H9 (cell line): ENCODE data around the gene DAPK2. TPM values are rescaled to one million over a fixed set of nuclear protein-coding genes. Genes with fewer than 3 reads are reported as not detected.

Source experiments
- DNase-seq: peaks from one replicate; pipeline ENCODE4 v3.0.0-alpha.2; 2017
- H2AFZ ChIP-seq: one replicate; pipeline ENCODE4 v1.6.1; 2013; ENCODE audit warnings: mild to moderate bottlenecking, low read length, control low read depth, moderate library complexity
- H2AK5ac ChIP-seq: 2 replicates; pipeline ENCODE4 v1.6.1; 2013; ENCODE audit warnings: low read length, control low read depth, mixed read lengths; ENCODE audit not compliant: insufficient read length
- H2BK120ac ChIP-seq: one replicate; pipeline ENCODE4 v1.6.1; 2013; ENCODE audit warnings: low read depth, mild to moderate bottlenecking, low read length, control low read depth, inconsistent platforms; ENCODE audit not compliant: poor library complexity, severe bottlenecking
- H2BK12ac ChIP-seq: 2 replicates; pipeline ENCODE4 v1.6.1; 2013; ENCODE audit warnings: low read length, control low read depth, mixed read lengths, low read depth; ENCODE audit not compliant: insufficient read length
- H2BK15ac ChIP-seq: 2 replicates; pipeline ENCODE4 v1.6.1; 2013; ENCODE audit warnings: low read depth, low read length, control low read depth
- H2BK20ac ChIP-seq: one replicate; pipeline ENCODE4 v1.6.1; 2013; ENCODE audit warnings: low read depth, mild to moderate bottlenecking, low read length, control low read depth, inconsistent platforms; ENCODE audit not compliant: poor library complexity, severe bottlenecking
- H2BK5ac ChIP-seq: 2 replicates; pipeline ENCODE4 v1.6.1; 2013; ENCODE audit warnings: low read length, control low read depth, mixed read lengths; ENCODE audit not compliant: insufficient read length
- H3K14ac ChIP-seq: 2 replicates; pipeline ENCODE4 v1.6.1; 2013; ENCODE audit warnings: low read length, control low read depth; ENCODE audit not compliant: insufficient read depth
- H3K18ac ChIP-seq: 2 replicates; pipeline ENCODE4 v1.6.1; 2013; ENCODE audit warnings: low read depth, mild to moderate bottlenecking, mixed read lengths, low read length, control low read depth; ENCODE audit not compliant: insufficient read length
- H3K23ac ChIP-seq: 2 replicates; pipeline ENCODE4 v1.6.1; 2013; ENCODE audit warnings: low read length, control low read depth, mixed read lengths, low read depth; ENCODE audit not compliant: insufficient read length
- H3K23me2 ChIP-seq: 2 replicates; pipeline ENCODE4 v1.6.1; 2013; ENCODE audit warnings: low read depth, mild to moderate bottlenecking, mixed read lengths, low read length, control low read depth; ENCODE audit not compliant: insufficient read length, poor library complexity, severe bottlenecking
- H3K27ac ChIP-seq: 2 replicates; pipeline ENCODE4 v1.5.1; 2013; ENCODE audit warnings: low read length, control low read depth, mixed read lengths, low read depth; ENCODE audit not compliant: insufficient read length
- H3K27me3 ChIP-seq: 2 replicates; pipeline ENCODE4 v1.6.1; 2013; ENCODE audit warnings: low read length, control low read depth, inconsistent platforms; ENCODE audit not compliant: insufficient read depth
- H3K4ac ChIP-seq: 2 replicates; pipeline ENCODE4 v1.6.1; 2013; ENCODE audit warnings: low read depth, mild to moderate bottlenecking, control low read depth, inconsistent platforms, low read length, moderate library complexity
- H3K4me1 ChIP-seq: 2 replicates; pipeline ENCODE4 v1.6.1; 2013; ENCODE audit warnings: low read length, control low read depth, inconsistent platforms; ENCODE audit not compliant: insufficient read depth
- H3K4me2 ChIP-seq: 2 replicates; pipeline ENCODE4 v1.6.1; 2013; ENCODE audit warnings: low read length, control low read depth, mixed read lengths; ENCODE audit not compliant: insufficient read length, insufficient read depth
- H3K56ac ChIP-seq: 2 replicates; pipeline ENCODE4 v1.6.1; 2013; ENCODE audit warnings: low read depth, mild to moderate bottlenecking, mixed read lengths, low read length, control low read depth; ENCODE audit not compliant: insufficient read length
- H3K79me1 ChIP-seq: 2 replicates; pipeline ENCODE4 v1.6.1; 2013; ENCODE audit warnings: low read depth, mild to moderate bottlenecking, moderate library complexity, low read length, control low read depth, inconsistent platforms; ENCODE audit not compliant: insufficient read depth, poor library complexity, severe bottlenecking
- H3K79me2 ChIP-seq: 2 replicates; pipeline ENCODE4 v1.6.1; 2013; ENCODE audit warnings: low read length, control low read depth, inconsistent platforms; ENCODE audit not compliant: insufficient read depth
- H3K9ac ChIP-seq: 2 replicates; pipeline ENCODE4 v1.6.1; 2013; ENCODE audit warnings: low read length, control low read depth, mixed read lengths; ENCODE audit not compliant: insufficient read length; ENCODE audit errors: extremely low read depth
- H3K9me3 ChIP-seq: one replicate; pipeline ENCODE4 v1.6.1; 2013; ENCODE audit warnings: low read depth, low read length, inconsistent platforms; ENCODE audit not compliant: control insufficient read depth
- H3T11ph ChIP-seq: one replicate; pipeline ENCODE4 v1.6.1; 2013; ENCODE audit warnings: mild to moderate bottlenecking, low read length, control low read depth, inconsistent platforms
- H4K20me1 ChIP-seq: one replicate; pipeline ENCODE4 v1.6.1; 2013; ENCODE audit not compliant: control insufficient read depth, insufficient read length, insufficient read depth
- H4K5ac ChIP-seq: 2 replicates; pipeline ENCODE4 v1.6.1; 2013; ENCODE audit warnings: low read depth, mild to moderate bottlenecking, mixed read lengths, low read length, control low read depth; ENCODE audit not compliant: insufficient read length
- H4K8ac ChIP-seq: replicated peaks from 2 replicates; pipeline ENCODE4 v1.6.1; 2013; ENCODE audit warnings: low read length, control low read depth, mixed read lengths, low read depth; ENCODE audit not compliant: insufficient read length
- H4K91ac ChIP-seq: 2 replicates; pipeline ENCODE4 v1.6.1; 2013; ENCODE audit warnings: low read depth, mild to moderate bottlenecking, moderate library complexity, mixed read lengths, low read length, control low read depth; ENCODE audit not compliant: insufficient read length
- H3K27ac Mint-ChIP-seq, 3 experiments: 2 replicates in 2 of 3; 3 replicates in 1 of 3; pipeline ENCODE4 v1.8.0; 2020 to 2021; ENCODE audit warnings: mixed read lengths in 3 of 3, mild to moderate bottlenecking in 1 of 3, moderate library complexity in 1 of 3
- H3K27me3 Mint-ChIP-seq: 2 replicates; pipeline ENCODE4 v1.8.0; 2021; ENCODE audit warnings: low read depth, mild to moderate bottlenecking, moderate library complexity, mixed read lengths
- H3K36me3 Mint-ChIP-seq, 3 experiments: 2 replicates in 2 of 3; 3 replicates in 1 of 3; pipeline ENCODE4 v1.8.0; 2020 to 2021; ENCODE audit warnings: low read depth in 3 of 3, mixed read lengths in 3 of 3; ENCODE audit not compliant: insufficient read depth in 1 of 3
- H3K4me1 Mint-ChIP-seq, 2 experiments: 2 replicates each; pipeline ENCODE4 v1.8.0; 2020; ENCODE audit warnings: mixed read lengths in 2 of 2
- H3K4me3 Mint-ChIP-seq, 2 experiments: 2 replicates in 1 of 2; 3 replicates in 1 of 2; pipeline ENCODE4 v1.8.0; 2020 to 2021; ENCODE audit warnings: mild to moderate bottlenecking in 2 of 2, mixed read lengths in 2 of 2, moderate library complexity in 1 of 2
- H3K9me3 Mint-ChIP-seq, 2 experiments: 2 replicates in 1 of 2; 3 replicates in 1 of 2; pipeline ENCODE4 v1.8.0; 2020; ENCODE audit warnings: mild to moderate bottlenecking in 2 of 2, mixed read lengths in 2 of 2, moderate library complexity in 1 of 2
- WGBS: extraction: QIAGEN DNeasy Blood & Tissue Kit; methylation state at CpG from one replicate; pipeline ENCODE4 v1.1.7; 2013; ENCODE audit warnings: missing lambda C conversion rate, low lambda C conversion rate, mixed read lengths; ENCODE audit not compliant: insufficient read length; ENCODE audit errors: extremely low coverage; 5-methylcytosine and 5-hydroxymethylcytosine counted together
- total RNA-seq: library from RNA; stranded (reverse); gene quantifications from 2 replicates; pipeline ENCODE4 v1.2.1, GENCODE V29; 2021
- TF ChIP-seq, protein P1 (sequence below): fragments of 200-600 bp; sonication (generic); conservative IDR thresholded peaks from 3 replicates; pipeline ENCODE4 v1.8.0; 2021; ENCODE audit warnings: antibody characterized with exemption, mild to moderate bottlenecking

The DAPK2 gene
- total RNA-seq, 1 experiment from 2014 or later: 3.5 TPM

- H3K27me3 ChIP-seq: no peaks in the 10 kb centered on the region
- no peaks in the 10 kb centered on the region for H3K9me3 Mint-ChIP-seq
Observed at GRCh38 chr15:63888823-63889222, 157.5 kb downstream of the DAPK2 start.

More at GRCh38 chr15:63888823-63889222, 157.5 kb downstream of the DAPK2 start:
- H3K79me1 ChIP-seq: no peaks in the 10 kb centered on the region
- no peaks in the 10 kb centered on the region for H3K79me2 ChIP-seq
- H4K20me1 ChIP-seq: no peaks in the 10 kb centered on the region
- no peak overlapping the region for H3K9ac ChIP-seq
- H4K5ac ChIP-seq: no peak overlapping the region
- H2AK5ac ChIP-seq: no peak overlapping the region
- no peak overlapping the region for H3K4ac ChIP-seq
- Mint-ChIP-seq H3K27ac (no peak overlapping the region), H3K27me3 (no peaks in the 10 kb centered on the region), H3K4me3 (no peak overlapping the region), H3K36me3 (no peaks in the 10 kb centered on the region), H3K4me1 (no peaks in the 10 kb centered on the region)
- no peak overlapping the region for H2BK120ac ChIP-seq
- H2AFZ ChIP-seq: no peak overlapping the region
- H2BK15ac ChIP-seq: no peak overlapping the region
- H2BK20ac ChIP-seq: no peak overlapping the region
- no peak overlapping the region for H3K4me2 ChIP-seq
- H2BK5ac ChIP-seq: no peak overlapping the region
- no peak overlapping the region for H4K91ac ChIP-seq
- WGBS: no CpG with 5 or more reads among the region's 3 CpGs
- H3T11ph ChIP-seq: no peak overlapping the region
- H3K23ac ChIP-seq: no peak overlapping the region
- H3K9me3 ChIP-seq: no peaks in the 10 kb centered on the region
- H3K56ac ChIP-seq: no peak overlapping the region
- H3K23me2 ChIP-seq: no peaks in the 10 kb centered on the region
- H3K14ac ChIP-seq: no peak overlapping the region
- TF ChIP-seq, protein P1, sequence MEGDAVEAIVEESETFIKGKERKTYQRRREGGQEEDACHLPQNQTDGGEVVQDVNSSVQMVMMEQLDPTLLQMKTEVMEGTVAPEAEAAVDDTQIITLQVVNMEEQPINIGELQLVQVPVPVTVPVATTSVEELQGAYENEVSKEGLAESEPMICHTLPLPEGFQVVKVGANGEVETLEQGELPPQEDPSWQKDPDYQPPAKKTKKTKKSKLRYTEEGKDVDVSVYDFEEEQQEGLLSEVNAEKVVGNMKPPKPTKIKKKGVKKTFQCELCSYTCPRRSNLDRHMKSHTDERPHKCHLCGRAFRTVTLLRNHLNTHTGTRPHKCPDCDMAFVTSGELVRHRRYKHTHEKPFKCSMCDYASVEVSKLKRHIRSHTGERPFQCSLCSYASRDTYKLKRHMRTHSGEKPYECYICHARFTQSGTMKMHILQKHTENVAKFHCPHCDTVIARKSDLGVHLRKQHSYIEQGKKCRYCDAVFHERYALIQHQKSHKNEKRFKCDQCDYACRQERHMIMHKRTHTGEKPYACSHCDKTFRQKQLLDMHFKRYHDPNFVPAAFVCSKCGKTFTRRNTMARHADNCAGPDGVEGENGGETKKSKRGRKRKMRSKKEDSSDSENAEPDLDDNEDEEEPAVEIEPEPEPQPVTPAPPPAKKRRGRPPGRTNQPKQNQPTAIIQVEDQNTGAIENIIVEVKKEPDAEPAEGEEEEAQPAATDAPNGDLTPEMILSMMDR: no peak
- H3K27ac ChIP-seq: no peak overlapping the region
- H3K4me1 ChIP-seq: no peaks in the 10 kb centered on the region
- no peak overlapping the region for H3K18ac ChIP-seq
- no peak overlapping the region for H4K8ac ChIP-seq
- no peak for DNase-seq
- no peak overlapping the region for H2BK12ac ChIP-seq
